CD14-positive monocyte (primary cell): ENCODE data around the gene PRDM13. TPM values are rescaled to one million over a fixed set of nuclear protein-coding genes. Genes with fewer than 3 reads are reported as not detected.

ENCODE experiments used
- DNase-seq, 3 donors: peaks; one replicate each; pipeline ENCODE4 v3.0.0-alpha.2; 2011 to 2022
- H2AFZ ChIP-seq: 2 replicates; pipeline ENCODE4 v1.6.0; 2012; ENCODE audit warnings: mild to moderate bottlenecking, low read depth, low read length, inconsistent platforms; ENCODE audit not compliant: insufficient read depth, poor library complexity, severe bottlenecking
- H3K27ac ChIP-seq, 2 donors: 1 replicate in 1 of 2; 2 replicates in 1 of 2; pipeline ENCODE4 v1.5.1; 2012 to 2013; ENCODE audit warnings: low read length in 2 of 2, control low read depth in 1 of 2, inconsistent platforms in 1 of 2, low read depth in 1 of 2, mild to moderate bottlenecking in 1 of 2
- H3K27me3 ChIP-seq, 2 donors: one replicate each; pipeline versions ENCODE4 v1.6.0 to v1.6.1; 2011 to 2013; ENCODE audit warnings: low read length in 2 of 2; ENCODE audit not compliant: control insufficient read depth in 2 of 2, insufficient read depth in 2 of 2
- H3K36me3 ChIP-seq, 2 donors: replicated peaks in 1 of 2; 1 replicate in 1 of 2; 2 replicates in 1 of 2; pipeline versions ENCODE4 v1.5.1 to v1.6.1; 2012 to 2013; ENCODE audit warnings: low read length in 2 of 2, control low read depth in 1 of 2, inconsistent platforms in 1 of 2, mild to moderate bottlenecking in 1 of 2; ENCODE audit not compliant: insufficient read depth in 2 of 2, control insufficient read depth in 1 of 2
- H3K4me1 ChIP-seq, 2 donors: 1 replicate in 1 of 2; 2 replicates in 1 of 2; pipeline versions ENCODE4 v1.5.1 to v1.6.1; 2012 to 2013; ENCODE audit warnings: low read length in 2 of 2, control low read depth in 1 of 2, inconsistent platforms in 1 of 2, mild to moderate bottlenecking in 1 of 2, moderate library complexity in 1 of 2; ENCODE audit not compliant: insufficient read depth in 2 of 2, control insufficient read depth in 1 of 2
- H3K4me2 ChIP-seq: replicated peaks from 2 replicates; pipeline ENCODE3; 2012; ENCODE audit warnings: low read length, moderate library complexity, mild to moderate bottlenecking; ENCODE audit not compliant: poor library complexity, severe bottlenecking; ENCODE audit errors: extremely low read depth
- H3K4me3 ChIP-seq, 3 experiments: fragments of 200-600 bp in 1 of 3; sonication (generic) in 1 of 3; replicated peaks in 1 of 3; 1 replicate in 2 of 3; 2 replicates in 1 of 3; pipeline ENCODE4 v1.5.1; 2011 to 2013; ENCODE audit warnings: low read length in 3 of 3, mild to moderate bottlenecking in 3 of 3, control low read depth in 2 of 3, low read depth in 2 of 3, inconsistent platforms in 1 of 3, moderate library complexity in 1 of 3
- H3K79me2 ChIP-seq: 2 replicates; pipeline ENCODE4 v1.6.0; 2012; ENCODE audit warnings: mild to moderate bottlenecking, control low read depth, inconsistent platforms, low read length, moderate library complexity; ENCODE audit not compliant: insufficient read depth
- H3K9ac ChIP-seq: 2 replicates; pipeline ENCODE4 v1.6.0; 2017; ENCODE audit warnings: low read length, mild to moderate bottlenecking; ENCODE audit not compliant: insufficient read depth, poor library complexity, severe bottlenecking
- H3K9me3 ChIP-seq, 2 donors: replicated peaks in 1 of 2; 1 replicate in 1 of 2; 2 replicates in 1 of 2; pipeline versions ENCODE4 v1.5.1 to v1.6.1; 2012 to 2013; ENCODE audit warnings: low read length in 2 of 2, control low read depth in 1 of 2; ENCODE audit not compliant: control insufficient read depth in 1 of 2, insufficient read depth in 1 of 2
- H4K20me1 ChIP-seq: 2 replicates; pipeline ENCODE4 v1.6.0; 2012; ENCODE audit warnings: mild to moderate bottlenecking, low read length, control low read depth, moderate library complexity; ENCODE audit not compliant: insufficient read depth
- H3K27ac Mint-ChIP-seq, 7 donors: one replicate each; pipeline ENCODE4 v1.8.0; 2020; ENCODE audit warnings: mild to moderate bottlenecking in 7 of 7, mixed read lengths in 7 of 7, moderate library complexity in 6 of 7, inconsistent platforms in 2 of 7
- H3K27me3 Mint-ChIP-seq, 3 donors: one replicate each; pipeline ENCODE4 v1.8.0; 2021 to 2022; ENCODE audit warnings: low read depth in 3 of 3, mild to moderate bottlenecking in 3 of 3, mixed read lengths in 3 of 3, moderate library complexity in 3 of 3, inconsistent platforms in 1 of 3
- H3K36me3 Mint-ChIP-seq, 2 donors: one replicate each; pipeline ENCODE4 v1.8.0; 2020; ENCODE audit warnings: mixed read lengths in 2 of 2, inconsistent platforms in 1 of 2, mild to moderate bottlenecking in 1 of 2
- H3K4me1 Mint-ChIP-seq: one replicate; pipeline ENCODE4 v1.8.0; 2020; ENCODE audit warnings: mild to moderate bottlenecking, mixed read lengths
- H3K4me3 Mint-ChIP-seq, 2 donors: one replicate each; pipeline ENCODE4 v1.8.0; 2020; ENCODE audit warnings: mild to moderate bottlenecking in 2 of 2, mixed read lengths in 2 of 2, moderate library complexity in 1 of 2
- H3K9me3 Mint-ChIP-seq, 7 donors: one replicate each; pipeline ENCODE4 v1.8.0; 2020 to 2022; ENCODE audit warnings: mixed read lengths in 7 of 7, mild to moderate bottlenecking in 6 of 7, moderate library complexity in 6 of 7, inconsistent platforms in 2 of 7
- CTCF ChIP-seq: fragments of 200-600 bp; IDR thresholded peaks from one replicate; pipeline ENCODE4 v1.8.0; 2022; ENCODE audit warnings: antibody characterized with exemption, mild to moderate bottlenecking
- WGBS: methylation state at CpG from one replicate; pipeline ENCODE4 v1.1.5; 2013; ENCODE audit warnings: missing lambda C conversion rate; ENCODE audit not compliant: insufficient coverage; 5-methylcytosine and 5-hydroxymethylcytosine counted together
- intact Hi-C, 2 donors: fragments of 100-400 bp; cut with micrococcal nuclease; formaldehyde crosslinking; loops; one replicate each; pipeline versions ENCODE4 v1.15.0 to v1.15.1; 2023
- polyA plus RNA-seq, 3 donors: library from polyadenylated mRNA; depleted of rRNA in 1 of 3; unstranded in 2 of 3; stranded (reverse) in 1 of 3; fragments of 300-500 nt in 2 of 3; fragments of >200 nt in 1 of 3; fragmentation: Illumina TruSeq in 2 of 3; gene quantifications; 1 replicate in 2 of 3; 2 replicates in 1 of 3; pipeline ENCODE4 v1.2.3, GENCODE V29; 2012 to 2021

The PRDM13 gene
- polyA plus RNA-seq, 3 donors, result not detected

- Mint-ChIP-seq H3K4me1 (peaks cover 45% of the 10 kb centered on the region), H3K27ac (no peak overlapping the region), H3K36me3 (peaks cover 15 to 17% of the 10 kb centered on the region in 2 donors), H3K9me3 (peaks cover 0 to 64% (median 31%) of the 10 kb centered on the region in 7 donors), H3K4me3 (peak overlapping the region in 1 of 2 donors; percentile 89), H3K27me3 (peaks cover 98 to 100% (median 99%) of the 10 kb centered on the region in 3 donors)
- H3K9ac ChIP-seq, result no peak overlapping the region
- peaks cover 98 to 100% of the 10 kb centered on the region in 2 donors for H3K27me3 ChIP-seq
- no peaks in the 10 kb centered on the region for H4K20me1 ChIP-seq
- H3K4me3 ChIP-seq, result no peak overlapping the region
- no peak overlapping the region for H2AFZ ChIP-seq
- peaks cover 10 to 49% of the 10 kb centered on the region in 2 donors for H3K9me3 ChIP-seq
- no peaks in the 10 kb centered on the region for H3K36me3 ChIP-seq
- WGBS, result 18% methylated on average over 5 of the region's 16 CpGs
- no peak for DNase-seq
- intact Hi-C loops, result no loop called here
- H3K4me1 ChIP-seq, result peaks cover 24 to 27% of the 10 kb centered on the region in 2 donors
- TF ChIP-seq CTCF, result no peak
- H3K79me2 ChIP-seq, result no peaks in the 10 kb centered on the region
- no peak overlapping the region for H3K27ac ChIP-seq
- no peak overlapping the region for H3K4me2 ChIP-seq
These were observed 550 bp upstream of the PRDM13 start for GRCh38 chr6:99605911-99606655.

GRCh38 chr6:99607416-99608036 is 893 bp downstream of the PRDM13 start:
- Mint-ChIP-seq H3K9me3 (peaks cover 0 to 59% (median 28%) of the 10 kb centered on the region in 7 donors), H3K4me1 (peaks cover 48% of the 10 kb centered on the region), H3K27me3 (peaks cover 97 to 98% (median 98%) of the 10 kb centered on the region in 3 donors), H3K36me3 (peaks cover 13 to 14% of the 10 kb centered on the region in 2 donors), H3K27ac (no peak overlapping the region), H3K4me3 (peak overlapping the region in 1 of 2 donors; percentile 62)
- H3K4me3 ChIP-seq, result no peak overlapping the region
- H3K4me2 ChIP-seq, result no peak overlapping the region
- H3K9ac ChIP-seq, result no peak overlapping the region
- intact Hi-C loops, result no loop called here
- peaks cover 21 to 28% of the 10 kb centered on the region in 2 donors for H3K4me1 ChIP-seq
- no peaks in the 10 kb centered on the region for H3K79me2 ChIP-seq
- no peaks in the 10 kb centered on the region for H4K20me1 ChIP-seq
- peaks cover 10 to 49% of the 10 kb centered on the region in 2 donors for H3K9me3 ChIP-seq
- TF ChIP-seq CTCF, result no peak
- no peak overlapping the region for H2AFZ ChIP-seq
- H3K27me3 ChIP-seq, result peaks cover 98 to 100% of the 10 kb centered on the region in 2 donors
- no peaks in the 10 kb centered on the region for H3K36me3 ChIP-seq
- WGBS, result 11% methylated on average over 17 of the region's 34 CpGs
- DNase-seq, result no peak
- H3K27ac ChIP-seq, result no peak overlapping the region
